Measurements from ENCODE around the gene SSBP2. TPM values are rescaled to one million over a fixed set of nuclear protein-coding genes. Genes with fewer than 3 reads are reported as not detected.

SSBP2 gene
- total RNA-seq, 2 experiments from 2014 or later = 13.1 to 21.5 TPM

DNA sequence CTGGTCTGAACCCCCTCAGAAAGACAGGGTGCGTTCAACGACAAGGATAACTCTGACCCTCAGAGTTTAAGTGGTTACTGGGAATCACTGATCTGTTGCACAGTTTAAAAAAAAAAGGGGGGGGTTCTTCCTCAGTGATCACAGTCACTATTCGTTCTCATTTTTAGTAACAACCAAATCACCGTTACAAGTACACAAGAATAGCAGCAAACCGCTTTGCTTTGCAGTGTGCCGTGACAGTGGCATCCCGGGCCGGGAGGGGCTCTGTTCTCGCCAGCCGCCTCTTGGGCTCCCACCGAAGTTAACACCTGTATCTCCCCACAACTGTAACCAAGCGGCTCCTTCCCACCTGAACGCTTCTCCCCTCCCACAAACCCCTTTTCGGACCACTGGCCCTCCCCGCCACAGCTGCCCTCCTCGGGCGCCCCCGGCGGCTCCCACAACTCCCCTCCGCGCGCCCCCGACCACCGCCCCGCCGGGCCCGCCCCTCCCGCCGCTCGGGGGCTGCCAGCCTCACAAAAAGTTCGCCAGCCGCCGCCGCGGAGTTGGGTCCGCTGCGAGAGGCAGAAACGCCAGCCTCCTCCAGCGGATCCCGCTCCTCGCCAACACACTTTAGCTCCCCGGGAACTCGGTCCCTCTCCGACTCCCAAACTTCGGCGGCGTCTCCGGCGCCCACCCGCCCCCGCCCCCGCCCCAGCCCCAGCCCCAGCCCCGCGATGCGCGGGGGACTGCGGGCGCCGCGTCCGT lies 1.2 kb downstream of the SSBP2 start:
- DNase-seq (peak; percentile 74), ATAC-seq (peak; percentile 10)
- peak overlapping the region; percentile 84 for H3K4me3 Mint-ChIP-seq
- H3K27ac Mint-ChIP-seq = peak overlapping the region; percentile 84
- H3K27me3 Mint-ChIP-seq = peaks cover 32% of the 10 kb centered on the region
- H3K4me1 Mint-ChIP-seq = peaks cover 25% of the 10 kb centered on the region
- CTCF ChIA-PET = interaction anchor here (0.7 to 2.7 kb wide), 6 partner anchors 29 to 416 kb away, joined by 3 to 10 read pairs (median 5); no protein-coding TSS in a partner anchor
- no peaks in the 10 kb centered on the region for H3K9me3 Mint-ChIP-seq (ENCODE audit: low read depth)
- H3K36me3 Mint-ChIP-seq = no peaks in the 10 kb centered on the region

GRCh38 chr5:81749192-81749560 lies 1.7 kb downstream of the SSBP2 start:
- CTCF ChIA-PET = interaction anchor here (0.6 to 0.7 kb wide), 2 partner anchors 323 to 1473 kb away, joined by 3 to 5 read pairs; no protein-coding TSS in a partner anchor

DNA sequence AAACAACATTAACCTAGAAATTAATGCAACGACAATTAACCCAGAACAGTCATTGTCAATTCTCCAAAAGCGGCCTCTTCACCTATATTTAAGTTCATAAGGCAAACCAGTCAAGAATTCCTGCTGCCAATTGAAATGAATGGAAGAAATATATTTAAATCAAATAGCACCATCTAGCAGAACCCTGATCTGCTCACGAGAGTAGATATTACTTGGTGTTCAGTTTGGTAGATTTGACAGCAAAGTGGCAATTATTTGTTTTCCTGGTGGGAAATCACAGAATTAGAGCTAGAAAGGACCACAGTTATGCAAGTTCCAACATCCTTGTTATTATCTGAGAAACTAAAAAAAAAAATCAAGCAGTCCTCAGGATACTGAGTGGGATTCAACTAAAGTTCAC lies 2.3 kb downstream of the SSBP2 start:
- Mint-ChIP-seq H3K36me3 (no peaks in the 10 kb centered on the region), H3K27ac (no peak overlapping the region), H3K9me3 (ENCODE audit: low read depth) (no peaks in the 10 kb centered on the region), H3K27me3 (peaks cover 28% of the 10 kb centered on the region), H3K4me1 (peaks cover 25% of the 10 kb centered on the region), H3K4me3 (peak overlapping the region; percentile 84)
- no peak for DNase-seq
- CTCF ChIA-PET = interaction anchor here (0.6 kb wide), 1 partner anchor 1473 kb away, joined by 5 read pairs; no protein-coding TSS in a partner anchor
- ATAC-seq = no peak

More at GRCh38 chr5:81749192-81749560, 1.7 kb downstream of the SSBP2 start:
- peaks cover 25% of the 10 kb centered on the region for H3K4me1 Mint-ChIP-seq
- H3K4me3 Mint-ChIP-seq = peak overlapping the region; percentile 84
- no peaks in the 10 kb centered on the region for H3K9me3 Mint-ChIP-seq (ENCODE audit: low read depth)
- DNase-seq (no peak), ATAC-seq (no peak)
- peaks cover 30% of the 10 kb centered on the region for H3K27me3 Mint-ChIP-seq
- no peaks in the 10 kb centered on the region for H3K36me3 Mint-ChIP-seq
- peak overlapping the region; percentile 33 for H3K27ac Mint-ChIP-seq

- Mint-ChIP-seq H3K27me3 (peaks cover 21% of the 10 kb centered on the region), H3K4me1 (peaks cover 20% of the 10 kb centered on the region), H3K27ac (no peak overlapping the region), H3K4me3 (no peak overlapping the region), H3K9me3 (ENCODE audit: low read depth) (no peaks in the 10 kb centered on the region), H3K36me3 (no peaks in the 10 kb centered on the region)
- ATAC-seq = no peak
- DNase-seq = no peak
- CTCF ChIA-PET = interaction anchor here (1.0 kb wide), 1 partner anchor 105 kb away, joined by 3 read pairs; no protein-coding TSS in a partner anchor
These were observed 3.9 kb downstream of the SSBP2 start for GRCh38 chr5:81747030-81747429.

DNA sequence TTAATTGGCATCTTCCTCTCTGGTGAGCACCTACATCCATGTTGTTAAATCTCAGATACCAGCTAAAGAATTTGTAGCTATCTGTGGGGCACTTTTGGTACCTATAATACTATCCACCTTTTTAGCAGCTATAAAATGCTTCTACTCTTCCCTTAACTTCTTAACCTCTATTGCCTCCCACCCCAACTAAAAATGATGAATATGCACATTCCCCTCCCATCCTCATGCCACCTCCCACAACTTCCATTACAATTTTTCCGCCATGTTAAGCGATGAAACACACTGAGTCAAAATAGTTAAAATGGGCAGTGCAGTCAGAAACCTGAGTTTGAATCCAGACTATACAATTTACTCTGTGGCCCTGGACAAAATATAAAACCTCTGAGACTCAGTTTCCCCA lies 10.1 kb downstream of the SSBP2 start:
- Mint-ChIP-seq H3K36me3 (peaks cover 7% of the 10 kb centered on the region), H3K4me1 (no peaks in the 10 kb centered on the region), H3K9me3 (ENCODE audit: low read depth) (no peaks in the 10 kb centered on the region), H3K4me3 (no peak overlapping the region), H3K27ac (no peak overlapping the region), H3K27me3 (no peaks in the 10 kb centered on the region)
- DNase-seq = no peak
- ATAC-seq = no peak
- CTCF ChIA-PET = interaction anchor here (0.8 kb wide), 1 partner anchor 110 kb away, joined by 3 read pairs; no protein-coding TSS in a partner anchor

GRCh38 chr5:81739291-81739690 lies 11.6 kb downstream of the SSBP2 start:
- no peak overlapping the region for H3K4me3 Mint-ChIP-seq
- H3K9me3 Mint-ChIP-seq (ENCODE audit: low read depth) = no peaks in the 10 kb centered on the region
- CTCF ChIA-PET = no interaction called here
- peaks cover 7% of the 10 kb centered on the region for H3K36me3 Mint-ChIP-seq
- DNase-seq (no peak), ATAC-seq (no peak)
- no peaks in the 10 kb centered on the region for H3K4me1 Mint-ChIP-seq
- no peak overlapping the region for H3K27ac Mint-ChIP-seq
- no peaks in the 10 kb centered on the region for H3K27me3 Mint-ChIP-seq

DNA sequence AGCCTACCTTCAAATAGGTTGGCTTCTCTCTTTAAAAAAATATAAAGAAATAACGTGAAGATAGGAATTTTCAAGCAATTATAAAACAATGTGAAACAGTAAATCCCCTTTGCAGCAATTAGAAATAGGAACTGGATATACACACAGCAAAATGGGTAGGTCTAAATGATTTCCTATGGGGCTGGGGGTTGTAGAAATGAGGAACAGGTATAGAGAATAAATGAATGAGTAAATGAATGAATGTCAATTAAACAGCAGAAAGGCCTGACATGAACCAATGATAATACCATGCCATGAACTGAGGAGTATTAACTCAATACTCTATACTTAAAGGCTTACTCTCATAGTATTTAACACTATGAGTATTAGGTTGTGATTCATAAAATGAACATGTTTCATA lies 21.6 kb downstream of the SSBP2 start:
- CTCF ChIA-PET = no interaction called here
- H3K27me3 Mint-ChIP-seq = no peaks in the 10 kb centered on the region
- no peak for DNase-seq
- H3K27ac Mint-ChIP-seq = no peak overlapping the region
- H3K36me3 Mint-ChIP-seq = no peaks in the 10 kb centered on the region
- H3K4me1 Mint-ChIP-seq = peaks cover 3% of the 10 kb centered on the region
- H3K4me3 Mint-ChIP-seq = no peak overlapping the region
- H3K9me3 Mint-ChIP-seq (ENCODE audit: low read depth) = no peaks in the 10 kb centered on the region
- ATAC-seq = no peak

DNA sequence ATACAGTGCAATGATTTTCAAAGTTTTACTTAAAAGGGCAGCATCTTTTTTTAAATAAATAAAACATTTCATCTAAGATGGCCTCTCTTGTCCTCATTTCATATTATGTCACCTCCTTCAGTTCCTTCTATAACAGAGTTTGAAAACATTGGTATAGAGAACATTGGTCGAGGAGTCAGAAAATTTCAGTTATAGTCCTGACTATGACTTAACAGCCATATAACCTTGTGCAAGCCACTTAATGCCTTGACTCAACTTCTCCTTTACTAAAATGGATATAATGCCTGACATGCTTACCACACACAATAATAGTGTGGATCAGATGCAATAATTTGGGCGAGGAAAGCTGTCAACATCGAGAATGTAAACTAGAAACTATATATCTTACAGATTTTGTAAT lies 22.6 kb downstream of the SSBP2 start:
- DNase-seq = no peak
- CTCF ChIA-PET = no interaction called here
- H3K36me3 Mint-ChIP-seq = no peaks in the 10 kb centered on the region
- H3K9me3 Mint-ChIP-seq (ENCODE audit: low read depth) = no peaks in the 10 kb centered on the region
- no peak for ATAC-seq
- H3K4me1 Mint-ChIP-seq = peaks cover 4% of the 10 kb centered on the region
- H3K4me3 Mint-ChIP-seq = no peak overlapping the region
- H3K27ac Mint-ChIP-seq = no peak overlapping the region
- H3K27me3 Mint-ChIP-seq = no peaks in the 10 kb centered on the region

DNA sequence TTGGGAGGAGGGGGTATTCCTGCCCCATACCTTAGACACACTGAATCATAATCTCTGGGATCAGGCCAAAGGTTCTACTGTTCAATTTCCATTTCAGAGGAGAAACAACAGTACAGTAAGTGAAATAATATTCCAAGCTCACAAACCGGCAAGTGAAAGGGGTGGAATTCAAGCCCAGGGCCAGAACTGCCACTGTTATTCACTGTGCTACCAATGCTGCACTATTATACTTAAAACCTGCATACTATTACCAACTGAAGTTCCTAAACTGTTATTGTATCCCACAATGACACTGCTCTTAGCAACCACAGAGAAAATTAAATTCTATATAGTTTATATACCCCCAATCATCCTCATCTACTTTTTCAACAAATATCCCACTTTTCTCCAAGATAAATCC lies 24.6 kb downstream of the SSBP2 start:
- Mint-ChIP-seq H3K4me3 (no peak overlapping the region), H3K27ac (no peak overlapping the region), H3K36me3 (no peaks in the 10 kb centered on the region), H3K4me1 (peaks cover 16% of the 10 kb centered on the region), H3K9me3 (ENCODE audit: low read depth) (no peaks in the 10 kb centered on the region), H3K27me3 (no peaks in the 10 kb centered on the region)
- ATAC-seq (no peak), DNase-seq (no peak)
- CTCF ChIA-PET = no interaction called here

- H3K36me3 Mint-ChIP-seq = no peaks in the 10 kb centered on the region
These were observed 26.3 kb downstream of the SSBP2 start for GRCh38 chr5:81724571-81724970.

GRCh38 chr5:81724108-81724507 lies 26.8 kb downstream of the SSBP2 start:
- Mint-ChIP-seq H3K9me3 (ENCODE audit: low read depth) (no peaks in the 10 kb centered on the region), H3K4me3 (no peak overlapping the region), H3K4me1 (peaks cover 22% of the 10 kb centered on the region), H3K36me3 (no peaks in the 10 kb centered on the region), H3K27ac (no peak overlapping the region), H3K27me3 (no peaks in the 10 kb centered on the region)
- ATAC-seq (no peak), DNase-seq (no peak)
- CTCF ChIA-PET = no interaction called here

More at GRCh38 chr5:81724571-81724970, 26.3 kb downstream of the SSBP2 start:
- CTCF ChIA-PET = no interaction called here
- Mint-ChIP-seq H3K4me3 (no peak overlapping the region), H3K4me1 (peaks cover 22% of the 10 kb centered on the region), H3K27me3 (no peaks in the 10 kb centered on the region), H3K27ac (no peak overlapping the region), H3K9me3 (ENCODE audit: low read depth) (no peaks in the 10 kb centered on the region)
- no peak for ATAC-seq
- no peak for DNase-seq

DNA sequence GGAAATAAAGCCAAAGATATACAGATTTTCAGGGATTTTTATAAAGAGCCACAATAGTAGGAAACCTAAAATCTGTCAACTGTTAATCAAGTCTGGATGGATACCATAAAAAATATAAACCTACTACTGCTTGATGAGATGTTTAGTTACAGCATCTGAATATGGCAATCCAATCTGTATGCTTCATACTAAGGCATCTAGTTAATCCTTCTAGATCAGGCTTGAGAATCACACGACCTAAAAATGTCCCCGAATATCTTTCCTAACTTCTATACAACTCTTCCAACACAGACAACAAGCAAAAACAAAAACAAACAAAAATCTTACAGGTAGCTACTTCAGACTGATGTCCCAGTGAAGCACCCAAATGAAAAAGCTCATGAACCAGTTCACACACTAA lies 29.8 kb downstream of the SSBP2 start:
- peak overlapping the region; percentile 7 for H3K27ac Mint-ChIP-seq
- ATAC-seq (no peak), DNase-seq (no peak)
- CTCF ChIA-PET = no interaction called here
- H3K36me3 Mint-ChIP-seq = no peaks in the 10 kb centered on the region
- H3K4me3 Mint-ChIP-seq = peak overlapping the region; percentile 25
- H3K4me1 Mint-ChIP-seq = peaks cover 30% of the 10 kb centered on the region
- H3K27me3 Mint-ChIP-seq = no peaks in the 10 kb centered on the region
- no peaks in the 10 kb centered on the region for H3K9me3 Mint-ChIP-seq (ENCODE audit: low read depth)

DNA sequence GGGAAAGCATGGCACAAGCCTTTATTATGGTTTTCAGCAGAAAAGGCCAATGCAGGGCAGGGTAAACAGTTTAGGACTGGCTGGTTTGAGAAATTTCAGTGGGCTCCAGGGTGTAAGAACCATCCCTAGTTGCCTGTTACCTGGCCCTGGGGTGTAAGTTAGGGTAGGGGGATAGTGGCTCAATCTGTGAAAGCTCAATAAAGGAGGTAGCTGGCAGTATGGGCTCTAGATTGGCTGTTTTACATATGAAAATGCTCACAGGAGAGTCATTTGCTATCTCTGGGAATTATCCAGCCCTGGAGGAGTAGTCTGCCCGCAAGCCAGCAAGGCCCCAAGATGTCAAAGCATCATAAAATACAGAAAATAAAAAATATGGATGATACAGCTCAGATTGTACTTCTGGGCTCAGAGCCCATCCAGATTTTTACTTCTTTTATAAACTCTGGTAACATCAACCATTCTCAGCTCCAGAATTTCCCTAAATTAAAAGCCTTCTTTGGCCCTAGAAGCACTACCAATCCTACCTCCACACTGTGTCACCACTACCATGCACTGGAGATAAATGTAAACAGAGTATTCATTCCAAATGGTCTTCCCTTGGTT lies 31.1 kb downstream of the SSBP2 start:
- no peak overlapping the region for H3K4me3 Mint-ChIP-seq
- no peak overlapping the region for H3K27ac Mint-ChIP-seq
- H3K9me3 Mint-ChIP-seq (ENCODE audit: low read depth) = no peaks in the 10 kb centered on the region
- CTCF ChIA-PET = no interaction called here
- no peaks in the 10 kb centered on the region for H3K36me3 Mint-ChIP-seq
- DNase-seq (no peak), ATAC-seq (no peak)
- no peaks in the 10 kb centered on the region for H3K27me3 Mint-ChIP-seq
- peaks cover 30% of the 10 kb centered on the region for H3K4me1 Mint-ChIP-seq

DNA sequence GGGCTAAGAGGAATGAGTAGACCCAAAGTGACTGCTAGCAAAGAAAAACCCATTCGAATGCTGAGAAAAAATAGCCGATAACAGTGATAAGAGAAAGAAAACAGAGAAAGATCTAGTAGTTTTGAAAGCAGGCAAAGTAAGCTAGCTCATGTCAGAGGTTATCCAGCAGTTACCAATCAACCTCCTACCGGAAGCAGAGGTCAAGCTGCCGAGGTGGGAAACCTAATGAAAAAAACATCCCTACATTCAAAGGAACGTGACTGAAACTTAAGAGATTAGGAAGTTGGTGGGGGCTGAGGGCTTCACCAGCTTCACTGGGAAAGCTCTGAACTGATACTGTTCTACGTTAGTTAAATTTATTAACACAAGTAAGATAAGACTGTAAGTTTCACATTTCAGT lies 32.6 kb downstream of the SSBP2 start:
- Mint-ChIP-seq H3K27ac (peak overlapping the region; percentile 20), H3K36me3 (peaks cover 7% of the 10 kb centered on the region), H3K9me3 (ENCODE audit: low read depth) (peaks cover 2% of the 10 kb centered on the region), H3K4me1 (peaks cover 26% of the 10 kb centered on the region), H3K27me3 (no peaks in the 10 kb centered on the region), H3K4me3 (no peak overlapping the region)
- CTCF ChIA-PET = no interaction called here
- DNase-seq (no peak), ATAC-seq (no peak)
